NCI-H345 treated with DMSO at 0.1 percent for 48 hours (cell line): ENCODE data around the gene LIMA1.
"Not testable (repeated sequence)": the region's sequence is repeated elsewhere in the genome, so short reads cannot be mapped to it uniquely, and the experiment has no call there.

Experiments
- DNase-seq: peaks from one replicate; lab custom pipeline; 2025; ENCODE audit not compliant: unreplicated experiment; lab: John Stamatoyannopoulos, UW

The LIMA1 gene

GRCh38 chr12:50220363-50220995, 62.8 kb downstream of the LIMA1 start:
- no peak for DNase-seq

DNA sequence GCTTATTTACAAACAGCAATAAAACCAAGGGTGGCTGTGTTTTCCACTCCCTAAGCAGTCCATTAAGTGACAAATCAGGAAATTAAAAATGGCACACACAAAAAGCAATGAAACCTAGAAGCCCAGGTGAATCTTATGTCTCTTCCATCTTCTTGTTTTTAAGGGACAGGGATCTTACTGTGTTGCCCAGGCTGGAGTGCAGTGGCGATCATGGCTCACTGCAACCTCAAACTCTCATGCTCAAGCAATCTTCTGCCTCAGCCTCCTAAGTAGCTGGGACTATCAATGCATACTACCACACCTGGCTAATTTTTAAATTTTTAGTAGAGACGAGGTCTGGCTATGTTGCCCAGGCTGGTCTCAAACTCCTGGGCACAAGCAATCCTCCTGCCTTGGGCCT, 63.8 kb downstream of the LIMA1 start:
- no peak for DNase-seq

- DNase-seq: not testable (repeated sequence)
Observed at GRCh38 chr12:50219001-50219400, 64.3 kb downstream of the LIMA1 start.

DNA sequence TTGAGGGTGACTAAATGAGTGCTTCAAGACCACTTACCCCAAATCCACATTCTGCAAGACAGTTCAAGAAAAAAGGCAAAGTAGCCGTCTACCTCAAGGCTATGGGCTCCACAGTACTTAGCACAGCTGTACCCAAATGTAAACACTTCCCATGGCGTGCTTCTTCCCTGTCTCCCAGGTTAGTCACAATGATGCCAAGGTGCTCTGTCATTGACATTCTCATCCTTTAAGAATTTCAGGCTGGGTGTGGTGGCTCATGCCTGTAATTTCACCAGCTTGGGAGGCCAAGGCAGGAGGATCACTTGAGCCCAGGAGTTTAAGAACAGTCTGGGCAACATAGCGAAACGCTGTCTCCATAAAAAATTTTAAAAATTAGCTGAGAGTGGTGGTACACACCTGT, 64.9 kb downstream of the LIMA1 start:
- no peak for DNase-seq

GRCh38 chr12:50217202-50217601, 66.1 kb downstream of the LIMA1 start:
- no peak for DNase-seq

- DNase-seq: no peak
Observed at GRCh38 chr12:50215033-50215432, 68.3 kb downstream of the LIMA1 start.

GRCh38 chr12:50214018-50214417, 69.3 kb downstream of the LIMA1 start:
- no peak for DNase-seq

GRCh38 chr12:50213439-50213838, 69.9 kb downstream of the LIMA1 start:
- DNase-seq: no peak

DNA sequence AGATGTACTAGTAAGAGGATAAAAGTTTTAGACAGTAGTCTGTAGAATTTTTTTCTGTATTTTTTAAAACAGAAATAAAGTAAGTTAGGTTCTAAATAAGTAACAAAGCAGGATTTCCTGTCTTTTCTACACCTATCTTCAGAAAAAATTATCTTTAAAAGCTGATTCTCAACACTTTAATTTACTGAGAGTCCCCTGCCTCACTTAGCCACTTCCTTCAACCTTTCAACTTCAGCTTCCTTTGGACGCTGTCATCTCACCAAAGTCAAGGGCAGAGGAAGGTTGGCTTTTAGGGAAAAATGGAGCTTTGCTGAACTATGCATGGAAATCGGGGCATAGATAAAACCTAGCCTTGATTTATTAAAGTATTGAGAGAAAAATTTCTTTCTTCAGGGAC, 71.3 kb downstream of the LIMA1 start:
- no peak for DNase-seq

DNA sequence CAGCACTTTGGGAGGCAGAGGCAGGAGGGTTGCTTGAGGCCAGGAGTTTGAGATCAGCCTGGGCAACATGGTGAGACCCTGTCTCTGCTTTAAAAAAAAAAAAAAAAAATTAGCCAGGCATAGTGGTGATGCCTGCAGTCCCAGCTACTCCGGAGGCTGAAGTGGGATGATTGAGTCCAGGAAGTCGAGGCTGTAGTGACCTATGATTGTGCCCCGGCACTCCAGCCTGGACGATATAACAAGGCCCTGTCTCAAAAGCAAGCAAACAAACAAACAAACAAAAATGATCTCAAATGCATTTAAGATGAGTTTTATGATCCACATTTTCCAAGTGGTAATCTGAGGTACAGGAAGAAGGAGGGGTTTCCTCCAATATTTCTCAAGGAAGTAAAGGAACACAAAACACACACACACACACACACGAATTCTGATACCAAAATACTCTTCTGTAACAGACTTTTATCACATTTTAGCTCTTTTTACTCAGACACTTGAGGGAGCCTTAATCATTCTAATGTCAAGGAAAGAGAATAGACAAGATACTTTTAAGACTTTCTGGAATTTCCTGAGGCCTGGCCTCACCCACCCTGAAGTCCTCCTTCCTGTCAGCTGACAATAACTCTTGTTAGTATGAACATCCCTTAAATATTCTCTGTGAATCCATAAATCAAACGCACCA, 71.8 kb downstream of the LIMA1 start:
- DNase-seq: no peak

GRCh38 chr12:50207424-50207823, 75.9 kb downstream of the LIMA1 start:
- DNase-seq: no peak

GRCh38 chr12:50205648-50206047, 77.7 kb downstream of the LIMA1 start:
- DNase-seq: no peak

- no peak for DNase-seq
Observed at GRCh38 chr12:50203691-50204090, 79.6 kb downstream of the LIMA1 start.

DNA sequence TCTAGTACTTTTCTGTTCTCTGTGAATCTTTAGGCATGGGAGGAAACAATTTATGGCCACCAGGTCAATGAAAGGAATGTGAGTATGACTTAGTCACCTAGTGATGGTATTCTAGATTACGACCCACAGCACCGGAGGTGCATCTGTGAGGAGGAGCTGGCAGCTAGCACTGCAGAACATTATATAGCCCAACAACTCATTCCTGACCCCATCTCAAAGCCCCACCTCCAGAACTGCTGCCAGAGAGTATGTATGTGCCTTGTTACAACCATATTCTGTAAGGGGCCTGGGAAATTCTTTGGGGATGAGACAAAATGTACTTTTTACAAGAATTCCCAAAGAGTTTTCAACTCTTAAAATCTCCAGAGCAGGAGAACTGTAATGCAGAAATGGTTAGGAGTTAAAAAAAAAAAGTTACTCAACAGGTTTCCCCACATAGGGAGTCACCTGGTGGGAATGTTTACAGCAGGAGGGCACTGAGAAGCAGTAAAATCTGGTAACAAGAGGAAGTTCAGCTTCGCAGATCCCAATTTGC, 81.3 kb downstream of the LIMA1 start:
- no peak for DNase-seq

DNA sequence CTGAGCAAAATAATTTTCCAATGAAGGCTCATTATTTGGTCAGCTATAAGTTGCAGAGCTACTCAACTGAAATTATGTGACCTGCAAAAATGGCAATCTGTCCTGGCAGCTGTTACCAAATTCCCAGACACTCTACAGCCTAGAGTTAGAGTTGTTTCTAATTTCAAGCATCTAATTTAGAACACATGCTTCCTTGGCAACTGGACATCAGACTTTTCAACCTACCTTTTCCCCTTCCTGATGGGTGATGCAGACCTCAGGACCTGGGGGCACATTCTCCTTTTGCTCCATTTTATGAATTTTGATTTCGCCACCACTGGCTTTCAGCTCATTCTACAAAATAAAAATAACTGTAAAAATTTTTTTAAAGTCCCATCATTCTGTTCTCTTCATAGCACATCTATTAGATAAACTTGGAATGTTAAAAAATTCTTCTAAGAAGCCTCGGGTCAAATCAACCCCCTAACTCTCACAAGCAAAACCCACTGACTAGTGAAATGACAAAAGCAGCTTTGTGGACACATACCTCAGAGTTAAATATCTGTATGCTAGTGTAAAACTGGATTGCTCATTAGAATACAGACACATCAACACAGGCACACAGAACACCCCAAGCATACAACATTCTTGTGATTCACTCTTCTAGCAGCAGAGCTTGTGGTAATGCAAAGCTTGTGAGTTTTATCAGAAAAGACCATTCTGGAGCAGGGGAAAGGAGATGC, 82.6 kb downstream of the LIMA1 start:
- DNase-seq: no peak

DNA sequence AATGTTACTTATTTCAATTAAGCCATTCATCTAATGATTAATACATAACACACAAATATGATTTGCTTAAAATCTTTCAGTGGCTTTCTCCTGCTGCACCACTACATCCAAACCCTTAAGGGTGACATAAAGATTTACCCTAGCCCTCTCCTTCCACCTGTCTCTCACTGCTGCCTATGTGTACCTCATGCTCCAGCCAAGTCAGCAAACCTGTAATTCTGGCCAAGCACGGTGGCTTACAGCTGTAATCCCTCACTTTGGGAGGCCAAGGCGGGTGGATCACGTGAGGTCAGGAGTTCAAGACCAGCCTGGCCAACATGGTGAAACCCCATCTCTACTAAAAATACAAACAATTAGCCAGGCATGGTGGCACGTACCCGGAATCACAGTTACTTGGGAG, 84.5 kb downstream of the LIMA1 start:
- DNase-seq: no peak

- DNase-seq: no peak
Observed at GRCh38 chr12:50197297-50197727, 86.0 kb downstream of the LIMA1 start.

GRCh38 chr12:50196537-50196936, 86.8 kb downstream of the LIMA1 start:
- DNase-seq: no peak

DNA sequence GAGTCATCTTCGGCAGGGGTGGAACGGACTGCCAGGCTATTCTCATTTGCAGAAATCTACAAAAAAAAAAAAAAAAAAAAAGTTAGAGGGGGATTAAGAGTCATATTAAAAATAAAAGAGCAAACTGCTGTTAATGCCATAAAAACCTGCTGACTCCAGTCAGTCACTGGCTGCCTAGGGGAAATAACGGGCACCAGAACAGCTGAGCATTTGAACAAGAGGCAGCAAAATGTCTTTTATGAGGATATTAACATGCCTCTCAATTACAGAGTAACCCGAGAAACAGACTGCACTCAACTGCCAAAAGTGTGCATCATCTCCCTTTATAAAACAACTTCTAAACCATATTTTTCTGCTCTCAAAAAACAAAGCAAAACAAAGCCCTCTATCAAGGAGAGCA, 87.5 kb downstream of the LIMA1 start:
- no peak for DNase-seq

DNA sequence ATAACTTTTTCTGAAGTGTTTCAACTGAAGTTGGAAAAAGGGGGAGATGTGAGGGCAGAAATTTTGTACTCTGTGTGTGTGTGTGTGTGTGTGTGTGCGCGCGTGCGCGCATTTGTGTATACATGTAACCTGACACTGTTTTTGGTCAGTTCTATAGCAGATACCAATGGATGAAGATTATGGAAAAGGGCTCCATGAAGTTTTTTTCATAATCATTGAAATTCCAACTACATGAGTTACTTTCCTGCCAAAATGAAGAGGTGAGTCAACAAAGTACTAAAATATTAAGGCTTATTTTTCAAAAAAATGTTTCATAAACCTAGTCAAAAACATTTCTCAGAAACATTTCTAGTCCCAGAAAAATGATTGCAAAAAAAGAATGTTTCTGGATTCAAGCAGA, 90.4 kb downstream of the LIMA1 start:
- no peak for DNase-seq

GRCh38 chr12:50192236-50192635, 91.1 kb downstream of the LIMA1 start:
- DNase-seq: no peak

DNA sequence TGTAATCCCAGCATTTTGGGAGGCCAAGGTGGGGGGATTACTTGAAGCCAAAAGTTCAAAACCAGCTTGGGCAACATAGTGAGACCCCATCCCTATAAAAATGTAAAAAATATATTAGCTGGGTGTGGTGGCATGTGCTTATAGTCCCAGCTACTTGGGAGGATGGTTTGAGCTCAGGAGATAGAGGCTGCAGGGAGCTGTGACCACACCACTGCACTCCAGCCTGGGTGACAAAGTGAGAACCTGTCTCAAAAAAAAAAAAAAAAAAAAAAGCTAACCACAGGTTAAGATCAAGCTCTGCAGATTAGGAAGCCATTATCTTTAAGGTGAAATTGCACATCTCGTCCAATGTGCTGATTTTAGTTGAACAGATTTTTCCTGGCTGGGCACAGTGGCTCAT, 92.5 kb downstream of the LIMA1 start:
- no peak for DNase-seq
